GM21360 (cell line): ENCODE measurements around the gene HIBCH.

Experiments
- ATAC-seq: cut with Tn5 transposase; IDR thresholded peaks from one replicate; pipeline ENCODE4 v1.9.1; 2021; ENCODE audit warnings: mild to moderate bottlenecking, moderate library complexity; ENCODE audit not compliant: unreplicated experiment

HIBCH gene

DNA sequence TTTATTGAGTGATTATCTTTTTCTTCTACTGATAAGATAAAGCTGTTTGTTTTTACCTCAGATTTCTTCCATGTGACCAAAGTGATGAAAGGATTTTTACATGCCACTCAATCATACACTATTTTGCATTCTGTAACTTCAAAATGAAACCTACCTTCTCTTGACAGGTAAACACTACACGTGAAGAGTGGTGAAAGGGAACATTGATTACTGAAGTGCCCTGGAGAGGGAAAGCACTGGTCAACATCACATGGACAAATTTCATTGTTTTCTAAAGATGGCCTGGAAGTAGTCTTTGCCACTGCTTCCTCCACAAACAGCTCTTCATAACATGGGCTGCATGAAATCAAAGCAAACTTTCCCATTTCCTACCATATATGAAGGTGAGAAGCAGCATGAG lies 120.1 kb downstream of the HIBCH start:
- no peak for ATAC-seq

DNA sequence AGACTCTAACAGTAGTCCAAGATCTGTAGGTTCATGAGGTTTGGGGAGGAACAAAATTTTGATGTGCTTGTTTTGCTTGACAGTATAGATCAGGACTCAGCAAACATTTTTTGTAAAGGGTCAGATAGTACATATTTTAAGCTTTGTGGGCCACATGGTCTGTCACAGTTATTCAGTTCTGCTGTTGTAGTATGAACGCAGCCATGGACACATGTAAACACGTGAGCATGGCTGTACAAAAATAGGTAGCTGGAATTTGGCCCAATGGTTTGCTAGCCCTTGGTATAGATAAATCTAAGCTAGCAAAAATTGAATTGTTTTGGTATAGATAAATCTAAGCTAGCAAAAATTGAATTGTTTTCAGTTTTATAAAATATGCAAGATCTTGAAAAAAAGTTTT lies 120.5 kb downstream of the HIBCH start:
- no peak for ATAC-seq

DNA sequence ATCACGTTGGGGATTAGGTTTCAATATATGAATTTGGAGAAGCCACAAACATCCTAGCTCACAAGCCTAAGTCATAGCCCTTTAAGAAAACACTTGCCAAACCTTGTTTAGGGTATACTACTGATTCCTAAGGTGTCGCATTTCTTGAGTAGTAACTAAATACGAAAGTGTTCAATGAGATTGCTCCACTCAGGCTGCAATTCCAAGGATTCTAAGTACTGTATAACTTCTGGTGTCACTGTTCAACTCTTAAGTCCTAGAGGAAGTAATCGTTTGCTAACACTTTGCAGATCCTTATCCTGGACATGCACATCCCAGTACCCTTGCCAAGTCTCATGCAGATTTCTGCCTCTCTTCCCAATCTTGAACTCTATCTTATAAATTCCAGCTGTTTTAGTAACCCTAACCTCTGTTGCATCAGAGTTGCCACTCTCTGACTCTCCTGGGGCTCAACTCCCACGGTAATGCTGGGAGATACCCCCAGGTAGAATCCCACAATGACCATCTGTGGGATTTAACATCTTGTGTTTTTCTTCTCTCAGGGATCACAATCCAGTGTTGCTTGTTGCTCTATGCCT lies 122.4 kb downstream of the HIBCH start:
- no peak for ATAC-seq

DNA sequence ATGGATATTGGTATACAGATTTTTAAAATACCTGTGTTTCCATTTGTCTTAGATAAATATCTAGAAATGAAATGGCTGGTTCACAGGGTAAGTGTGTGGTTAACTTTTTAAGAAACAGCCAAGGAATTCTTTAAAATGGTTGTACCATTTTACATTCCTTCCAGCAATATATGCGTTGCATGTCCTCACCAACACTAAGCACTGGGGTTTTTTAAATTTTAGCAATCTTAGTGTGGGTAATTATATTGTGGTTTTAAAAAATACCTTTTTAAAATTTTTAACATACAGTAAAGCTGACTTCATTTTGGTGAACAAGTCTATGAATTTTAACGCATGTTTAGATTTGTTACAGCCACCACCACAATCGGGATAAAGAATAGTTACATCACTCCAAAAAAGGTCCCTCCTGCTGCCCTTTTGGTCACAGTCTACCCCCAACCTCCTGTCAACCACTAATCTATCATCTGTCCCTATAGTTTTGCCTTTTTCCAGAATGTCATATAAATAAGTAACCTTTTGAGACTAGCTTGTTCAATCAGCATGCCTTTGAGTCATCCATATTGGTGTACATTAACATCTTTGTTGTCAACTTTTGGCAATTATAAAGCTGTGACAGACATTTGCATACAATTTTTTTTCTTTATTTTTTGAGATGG lies 129.0 kb downstream of the HIBCH start:
- ATAC-seq: no peak

DNA sequence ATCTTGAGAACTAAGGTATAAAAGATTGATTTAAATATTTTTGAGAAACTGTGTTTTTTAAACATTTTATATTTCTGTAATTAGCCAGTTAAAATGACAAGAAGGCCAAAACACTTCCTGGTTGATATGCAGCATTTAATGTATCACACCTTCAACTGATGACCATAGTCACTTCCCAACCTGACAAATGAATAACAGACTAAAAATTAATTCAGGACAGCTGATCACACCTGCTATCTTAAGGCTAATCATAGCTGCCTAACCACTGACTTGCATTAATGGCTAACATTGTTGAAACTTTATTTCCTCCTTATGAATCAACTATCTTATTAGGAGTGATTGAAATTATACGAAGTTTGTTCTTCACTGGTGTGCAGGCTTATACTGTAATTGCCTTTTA lies 131.3 kb downstream of the HIBCH start:
- no peak for ATAC-seq

DNA sequence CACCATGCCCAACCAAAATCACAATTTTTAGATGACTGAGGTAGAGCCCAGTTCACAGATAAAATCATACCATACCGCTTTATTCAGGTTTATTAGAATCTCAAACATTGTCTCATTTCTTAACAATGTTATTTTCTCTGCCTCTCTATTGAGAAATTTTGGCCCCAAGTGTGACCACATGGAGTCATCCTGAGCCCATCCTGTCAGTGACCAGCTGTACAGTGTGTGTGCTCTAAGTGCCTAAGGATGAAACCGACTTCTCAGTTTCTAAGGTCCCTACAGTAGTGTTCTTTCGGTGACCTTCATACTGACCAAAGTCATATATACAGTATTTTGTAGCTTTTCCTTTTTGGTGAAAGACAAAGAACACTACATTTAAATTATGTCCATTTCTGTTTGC lies 133.4 kb downstream of the HIBCH start:
- ATAC-seq: no peak

DNA sequence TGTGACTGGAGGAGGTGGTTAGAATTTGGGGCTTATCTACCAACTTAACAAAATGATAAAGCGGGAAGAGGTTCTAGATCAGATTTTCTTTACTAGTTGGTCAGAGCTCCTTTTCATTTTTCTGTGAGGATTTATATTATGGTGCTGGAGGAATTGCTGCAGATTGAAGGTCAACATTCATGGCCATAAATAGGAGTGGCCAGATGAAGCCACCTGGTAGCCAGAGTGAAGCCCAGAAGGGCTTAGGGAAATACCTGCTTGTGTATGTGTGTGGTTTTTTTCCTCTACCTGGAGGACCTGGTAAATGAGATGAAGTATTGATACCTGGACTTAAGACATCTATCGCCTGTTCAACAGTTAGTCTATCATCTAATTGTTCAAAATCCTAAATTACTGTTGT lies 134.2 kb downstream of the HIBCH start:
- ATAC-seq: no peak

DNA sequence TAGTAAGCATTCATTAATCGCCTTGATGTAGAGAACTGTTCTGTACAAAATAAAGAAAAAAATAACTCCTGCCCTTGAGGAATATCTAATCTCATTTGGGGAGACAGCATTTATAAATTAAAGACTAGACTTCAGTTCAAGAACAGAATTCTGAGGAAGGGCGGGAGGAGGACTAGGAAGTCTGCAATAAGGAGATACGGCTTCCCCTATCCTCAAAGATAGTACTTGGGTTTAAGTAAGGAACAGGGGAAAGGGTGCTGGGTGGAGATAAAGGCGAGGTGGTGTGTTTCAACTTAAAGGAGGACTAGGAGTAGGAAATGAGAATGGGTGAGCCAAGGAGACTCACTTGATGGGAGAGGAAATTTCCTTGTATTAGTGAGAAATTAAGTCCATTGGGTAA lies 135.2 kb downstream of the HIBCH start:
- ATAC-seq: no peak

DNA sequence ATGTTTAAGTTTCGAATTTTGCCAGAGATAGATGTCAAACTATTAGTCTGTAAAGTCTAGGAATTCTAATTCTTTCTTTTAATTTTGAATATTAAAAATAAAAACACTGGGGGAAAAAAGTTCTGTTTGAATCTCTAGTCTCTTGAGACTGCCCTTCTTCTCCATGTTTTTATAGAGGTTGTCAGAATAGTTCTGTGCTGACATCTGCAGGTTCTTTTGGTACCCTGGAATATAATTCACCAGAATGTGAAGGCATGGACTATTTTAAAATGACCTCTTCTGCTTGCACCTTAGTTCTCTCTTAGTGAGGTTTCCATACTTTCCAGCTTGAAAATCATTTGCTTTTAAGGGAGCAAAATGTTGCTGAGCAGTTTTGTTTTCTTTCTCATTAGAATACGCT lies 136.1 kb downstream of the HIBCH start:
- no peak for ATAC-seq

DNA sequence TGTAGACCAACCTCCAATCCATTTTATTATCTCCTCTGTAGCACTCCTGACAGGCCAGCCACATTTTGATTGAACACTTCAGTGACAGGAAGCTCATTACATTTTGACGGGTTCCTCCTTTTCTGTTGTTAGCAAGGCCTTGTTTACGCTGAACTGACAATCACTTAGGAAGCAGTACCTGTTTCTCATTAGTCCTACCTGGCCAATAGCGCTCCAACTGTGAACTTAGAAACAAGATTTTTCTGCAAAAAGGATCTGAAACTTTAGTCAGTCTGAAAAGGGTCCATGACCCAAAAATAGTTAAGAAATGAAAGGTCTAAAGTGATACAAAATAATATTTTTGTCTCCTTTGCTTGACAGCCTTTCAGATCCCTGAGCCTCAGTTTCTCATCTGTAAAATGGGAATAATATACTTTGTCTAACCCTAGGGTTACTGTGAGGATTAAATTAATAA lies 137.5 kb downstream of the HIBCH start:
- ATAC-seq: no peak

DNA sequence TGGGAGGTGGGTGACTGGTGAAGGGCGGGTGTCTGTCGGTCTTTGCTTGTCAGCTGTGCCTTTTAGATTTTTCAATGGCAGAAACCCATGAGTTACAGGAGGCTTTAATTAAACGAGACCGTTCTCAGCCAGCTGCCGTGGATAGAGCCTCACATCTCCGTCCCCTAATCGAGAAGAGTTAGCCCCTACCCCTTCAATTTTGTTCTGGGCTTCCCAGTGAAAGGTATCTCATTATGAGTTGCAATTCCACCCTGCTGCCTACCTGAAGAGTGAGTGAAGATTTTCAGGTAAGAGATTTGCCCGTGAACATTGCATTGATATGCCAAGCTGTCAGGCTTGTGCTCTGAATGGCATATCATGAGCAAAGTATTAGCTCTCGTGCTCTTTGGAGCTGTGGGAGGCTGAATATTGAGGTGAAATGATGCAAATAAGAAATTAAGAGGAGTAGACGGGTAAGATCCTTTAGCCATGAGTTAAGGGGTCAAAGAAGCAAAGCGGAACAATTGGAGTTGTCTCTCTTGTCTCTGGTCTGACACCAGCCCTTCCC lies 138.4 kb downstream of the HIBCH start:
- ATAC-seq: no peak

DNA sequence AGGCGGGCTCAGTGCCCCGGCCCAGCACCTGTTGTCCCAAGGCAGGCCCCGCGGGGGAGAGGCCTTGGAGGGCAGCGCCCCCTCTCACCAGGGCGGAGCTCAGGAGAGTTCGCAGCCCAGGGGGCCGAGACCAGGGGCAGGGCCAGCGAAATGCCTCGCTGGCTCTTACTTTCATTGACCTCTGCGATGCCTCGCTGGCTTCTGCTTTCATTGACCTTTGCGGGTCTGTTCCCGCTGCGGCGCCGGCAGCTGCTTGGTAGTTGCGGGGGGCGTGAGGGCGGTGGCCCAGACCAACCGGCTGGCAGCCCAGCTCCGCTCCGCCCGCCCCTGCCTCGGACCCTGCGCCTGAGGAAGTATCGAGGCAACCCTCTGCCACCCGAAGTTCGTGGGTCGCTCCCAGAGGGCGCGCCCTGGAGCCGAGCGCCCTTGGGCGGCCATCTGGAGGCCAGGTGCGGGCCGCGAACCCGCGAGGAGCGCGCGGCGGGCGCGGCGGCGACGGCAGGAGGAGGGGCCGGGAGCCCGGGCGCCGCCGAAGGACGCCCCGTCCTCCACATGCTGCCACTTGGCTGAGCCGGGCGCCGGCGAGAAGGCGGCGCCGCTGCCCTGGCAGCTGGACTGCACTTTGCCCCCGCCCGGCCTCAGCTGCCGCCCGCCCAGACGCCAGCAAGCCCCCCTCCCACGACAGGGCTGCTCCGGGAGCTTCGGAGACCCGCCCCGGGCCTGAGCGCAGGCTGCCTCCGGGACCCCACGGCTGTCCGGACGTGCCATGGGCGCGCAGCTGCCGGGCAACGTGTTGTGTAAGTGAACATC lies 139.1 kb downstream of the HIBCH start:
- peak; percentile 78 for ATAC-seq

DNA sequence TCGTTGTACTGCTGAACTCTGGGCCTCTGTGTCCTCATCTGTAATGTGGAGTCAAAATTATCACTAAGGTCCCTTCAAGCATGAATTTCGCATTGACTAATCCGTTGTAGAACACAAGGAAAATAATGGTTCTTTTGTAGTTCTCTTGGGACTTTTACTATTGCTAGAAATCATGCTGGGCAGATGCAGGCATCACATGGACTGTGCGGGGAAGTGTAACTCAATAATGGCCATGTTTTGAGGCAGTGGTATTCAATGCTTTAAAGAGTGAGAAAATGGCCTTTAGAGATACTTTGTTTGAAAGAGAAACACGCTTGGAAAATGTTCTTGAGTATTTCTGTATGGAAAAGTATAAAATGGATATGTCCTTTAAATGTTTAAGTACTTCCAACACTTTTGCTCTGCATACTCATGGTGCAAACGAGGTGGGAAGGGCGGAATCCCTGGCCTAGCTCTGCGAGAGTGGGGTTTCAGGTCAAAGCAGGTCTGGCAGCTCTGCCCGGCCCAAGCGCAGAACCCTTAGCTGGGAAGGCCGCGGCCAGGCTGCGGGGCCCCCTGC lies 139.8 kb downstream of the HIBCH start:
- ATAC-seq: no peak

DNA sequence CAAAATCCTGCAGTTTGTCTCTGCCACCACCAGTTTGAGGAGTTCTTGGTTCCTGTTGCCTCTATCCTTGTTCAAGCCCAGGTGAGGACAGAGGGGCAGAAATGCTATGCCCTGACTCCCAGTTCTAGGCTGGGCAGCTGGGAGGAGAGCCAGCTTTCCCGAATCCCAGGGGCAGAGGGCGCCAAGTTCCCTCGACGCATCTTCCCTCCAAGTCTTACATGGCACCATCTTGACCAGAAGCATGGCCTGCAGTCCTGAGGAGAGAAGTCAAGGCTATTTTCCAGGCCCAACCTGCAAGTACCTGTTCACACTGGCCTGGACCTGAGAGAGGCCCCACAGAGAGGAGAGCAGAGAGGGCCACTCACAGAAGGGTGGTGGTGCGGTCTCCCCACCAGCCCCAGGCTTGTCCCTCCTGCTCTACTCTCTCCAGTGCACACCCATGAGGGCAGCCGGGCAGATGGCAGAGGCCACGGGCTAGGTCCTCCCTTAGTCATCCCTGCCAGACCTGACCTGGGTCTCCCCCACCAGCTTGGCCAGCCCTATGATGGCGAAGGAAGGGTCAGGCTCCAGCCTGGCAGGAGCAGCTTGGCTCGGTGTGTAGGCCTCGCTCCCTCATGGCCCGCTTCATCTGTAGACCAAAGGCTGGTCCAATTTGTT lies 141.4 kb downstream of the HIBCH start:
- ATAC-seq: no peak

DNA sequence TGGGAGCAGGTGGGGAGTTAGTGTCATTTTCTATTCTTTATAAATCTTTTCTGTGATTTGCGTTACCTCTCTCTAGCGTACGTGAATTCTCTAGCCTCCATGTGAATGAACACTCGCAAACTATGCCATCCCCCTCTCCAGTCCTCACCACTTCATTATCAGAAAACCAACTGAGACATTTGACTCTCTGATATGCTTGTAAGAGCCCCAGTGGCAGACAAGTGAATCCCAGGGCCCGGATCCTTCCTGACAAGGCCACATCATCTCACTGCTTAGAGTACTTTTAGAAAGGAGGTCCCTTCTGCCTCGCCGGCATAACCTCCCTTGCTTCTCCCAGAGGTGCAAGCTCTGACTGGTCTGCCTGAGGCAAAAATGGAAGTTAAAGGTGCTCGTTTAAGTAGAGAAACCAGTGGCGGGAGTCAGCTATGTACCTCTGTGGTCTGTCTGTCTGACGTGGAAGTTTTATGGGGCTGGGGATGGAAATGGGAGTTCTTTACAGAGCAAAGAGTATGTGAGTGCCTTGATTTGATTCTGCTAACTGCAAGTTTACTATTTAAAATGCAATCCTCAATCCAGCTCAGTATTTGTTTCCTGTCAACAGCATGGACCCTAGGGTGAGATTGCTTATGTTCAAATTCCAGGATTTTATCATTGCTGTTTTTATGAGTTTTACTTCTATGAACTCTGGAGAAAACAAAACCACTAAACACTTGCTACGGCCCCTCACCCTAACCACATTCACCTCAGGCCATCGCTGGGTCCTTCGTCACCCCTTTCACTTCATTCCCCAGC lies 142.2 kb downstream of the HIBCH start:
- ATAC-seq: no peak

DNA sequence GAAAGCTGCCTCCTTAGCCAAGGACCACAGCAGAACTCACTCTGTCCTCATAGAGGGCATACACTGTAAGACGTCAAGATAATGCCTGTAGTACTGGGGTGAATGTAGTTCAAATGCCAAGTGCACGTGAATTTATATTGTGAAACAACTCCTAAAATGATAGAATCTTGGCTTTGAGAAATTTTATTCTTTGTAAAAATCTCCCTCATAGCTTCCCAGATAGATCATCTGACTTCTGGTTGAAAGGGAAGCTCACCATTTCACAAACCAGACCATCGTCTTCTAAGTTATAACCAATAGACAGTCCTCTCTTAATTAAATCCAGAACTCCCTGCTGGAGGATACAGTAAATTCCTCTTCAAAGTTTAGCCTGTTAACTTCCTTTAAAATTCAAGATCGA lies 146.2 kb downstream of the HIBCH start:
- ATAC-seq: no peak

DNA sequence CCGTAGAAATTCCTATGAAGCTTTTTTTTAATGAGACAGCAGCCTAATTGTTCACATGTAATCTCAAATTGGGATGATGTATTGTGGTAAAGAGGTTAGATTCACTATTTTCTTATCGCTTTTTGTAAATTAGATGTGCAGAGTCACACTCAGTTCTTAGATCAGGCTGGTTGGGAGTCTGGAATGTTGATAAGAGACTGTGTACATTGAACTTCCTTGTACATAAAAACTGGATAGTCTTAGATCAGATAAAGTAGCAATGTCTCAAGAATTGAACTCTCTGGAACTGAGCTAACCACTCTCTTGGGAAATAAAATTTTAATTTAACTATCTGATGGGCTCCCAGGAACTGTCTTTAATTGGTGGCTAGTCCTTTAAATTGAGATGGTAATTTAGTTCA lies 149.0 kb downstream of the HIBCH start:
- no peak for ATAC-seq

DNA sequence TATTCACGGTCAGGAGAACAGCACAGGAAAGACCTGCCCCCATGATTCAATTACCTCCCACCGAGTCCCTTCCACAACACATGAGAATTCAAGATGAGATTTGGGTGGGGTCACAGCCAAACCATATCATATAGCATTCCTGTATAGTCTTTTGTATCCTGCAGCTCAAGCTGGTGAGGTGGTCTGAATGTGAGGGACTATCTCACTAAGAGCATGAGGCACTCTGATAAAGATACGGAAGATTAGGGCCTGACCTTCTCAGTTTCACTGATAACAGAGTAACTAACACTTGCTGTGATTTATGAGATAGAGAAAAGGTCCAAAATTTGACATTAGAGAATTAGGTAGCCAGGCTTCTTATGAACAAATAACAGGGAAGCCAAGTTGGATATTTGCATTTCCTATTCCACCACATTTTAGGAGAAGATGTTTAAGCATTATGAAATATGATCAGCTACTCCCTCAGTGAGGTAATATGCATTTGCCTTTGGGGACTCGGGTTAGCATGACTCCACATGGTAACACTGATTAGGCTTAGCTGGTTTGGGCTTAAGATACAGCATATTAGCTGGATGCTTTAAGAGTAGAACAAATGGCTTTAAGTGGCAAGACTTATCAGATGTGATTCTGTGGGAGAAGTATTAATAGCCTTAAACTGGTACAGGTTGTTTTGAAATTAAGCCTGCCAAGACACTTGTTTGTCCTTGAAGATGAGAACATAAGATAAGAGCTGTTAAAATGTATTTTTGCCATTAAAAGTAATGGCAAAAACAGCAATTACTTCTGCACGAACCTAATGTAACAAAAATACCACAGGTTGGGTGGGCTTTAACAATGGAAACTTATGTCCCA lies 150.2 kb downstream of the HIBCH start:
- no peak for ATAC-seq

DNA sequence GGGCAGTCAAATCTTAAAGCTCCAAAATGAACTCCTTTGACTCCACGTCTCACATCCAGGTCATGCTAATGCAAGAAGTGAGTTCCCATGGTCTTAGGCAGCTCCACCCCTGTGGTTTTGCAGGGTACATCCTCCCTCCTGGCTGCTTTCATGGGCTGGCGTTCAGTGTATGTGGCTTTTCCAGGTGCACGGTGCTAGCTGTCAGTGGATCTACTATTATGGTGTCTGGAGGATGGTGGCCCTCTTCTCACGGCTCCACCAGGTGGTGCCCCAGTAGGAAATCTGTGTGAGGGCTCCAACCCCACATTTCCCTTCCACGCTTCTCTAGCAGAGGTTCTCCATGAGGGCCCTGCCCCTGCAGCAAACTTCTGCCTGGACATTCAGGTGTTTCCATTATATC lies 151.9 kb downstream of the HIBCH start:
- no peak for ATAC-seq
